Fibroblast of pulmonary artery (primary cell): ENCODE data around the gene RFC3.

Experiments used
- DNase-seq: peaks from one replicate; pipeline ENCODE4 v3.0.0-alpha.2; 2010; ENCODE audit warnings: low read depth
- H3K4me3 ChIP-seq: replicated peaks from 2 replicates; pipeline ENCODE4 v1.5.1; 2011; ENCODE audit warnings: low read depth, mild to moderate bottlenecking, control low read depth, low read length, moderate library complexity
- TF ChIP-seq, protein P1 (sequence below): IDR thresholded peaks from 2 replicates; pipeline ENCODE4 v1.5.1; 2011; ENCODE audit warnings: mild to moderate bottlenecking, control low read depth, low read length, inconsistent platforms; ENCODE audit errors: missing control alignments

RFC3 gene

GRCh38 chr13:33873251-33873908, 55.4 kb downstream of the RFC3 start:
- TF ChIP-seq, protein P1, sequence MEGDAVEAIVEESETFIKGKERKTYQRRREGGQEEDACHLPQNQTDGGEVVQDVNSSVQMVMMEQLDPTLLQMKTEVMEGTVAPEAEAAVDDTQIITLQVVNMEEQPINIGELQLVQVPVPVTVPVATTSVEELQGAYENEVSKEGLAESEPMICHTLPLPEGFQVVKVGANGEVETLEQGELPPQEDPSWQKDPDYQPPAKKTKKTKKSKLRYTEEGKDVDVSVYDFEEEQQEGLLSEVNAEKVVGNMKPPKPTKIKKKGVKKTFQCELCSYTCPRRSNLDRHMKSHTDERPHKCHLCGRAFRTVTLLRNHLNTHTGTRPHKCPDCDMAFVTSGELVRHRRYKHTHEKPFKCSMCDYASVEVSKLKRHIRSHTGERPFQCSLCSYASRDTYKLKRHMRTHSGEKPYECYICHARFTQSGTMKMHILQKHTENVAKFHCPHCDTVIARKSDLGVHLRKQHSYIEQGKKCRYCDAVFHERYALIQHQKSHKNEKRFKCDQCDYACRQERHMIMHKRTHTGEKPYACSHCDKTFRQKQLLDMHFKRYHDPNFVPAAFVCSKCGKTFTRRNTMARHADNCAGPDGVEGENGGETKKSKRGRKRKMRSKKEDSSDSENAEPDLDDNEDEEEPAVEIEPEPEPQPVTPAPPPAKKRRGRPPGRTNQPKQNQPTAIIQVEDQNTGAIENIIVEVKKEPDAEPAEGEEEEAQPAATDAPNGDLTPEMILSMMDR: no peak
- no peak for DNase-seq
- H3K4me3 ChIP-seq: no peak overlapping the region

GRCh38 chr13:33874871-33875270, 56.9 kb downstream of the RFC3 start:
- no peak overlapping the region for H3K4me3 ChIP-seq
- TF ChIP-seq, protein P1: peak; percentile 7
- no peak for DNase-seq

GRCh38 chr13:33875618-33876401, 57.9 kb downstream of the RFC3 start:
- H3K4me3 ChIP-seq: no peak overlapping the region
- TF ChIP-seq, protein P1: no peak
- no peak for DNase-seq

GRCh38 chr13:33876716-33877394, 58.9 kb downstream of the RFC3 start:
- no peak for DNase-seq
- TF ChIP-seq, protein P1: no peak
- no peak overlapping the region for H3K4me3 ChIP-seq

- TF ChIP-seq, protein P1: no peak
- peak; percentile 4 for DNase-seq
- no peak overlapping the region for H3K4me3 ChIP-seq
Observed at GRCh38 chr13:33879118-33879517, 61.2 kb downstream of the RFC3 start.

GRCh38 chr13:33882804-33883203, 64.9 kb downstream of the RFC3 start:
- TF ChIP-seq, protein P1: no peak
- DNase-seq: no peak
- no peak overlapping the region for H3K4me3 ChIP-seq
